HepG2 (cell line): ENCODE measurements around the gene PLOD3. TPM values are rescaled to one million over a fixed set of nuclear protein-coding genes. Genes with fewer than 3 reads are reported as not detected.

ENCODE experiments used
- ATAC-seq: fragments of 200-7000 bp; cut with Tn5 transposase; 3 replicates; pipeline ENCODE4 v1.9.1; 2020; ENCODE audit warnings: mild to moderate bottlenecking, moderate library complexity
- BruUV-seq: library from RNA; stranded (reverse); fragments of 400-500 nt; replicated peaks from 2 replicates; lab custom pipeline; 2021; lab: Mats Ljungman, UMichigan
- CTCF ChIA-PET: fragments of 300-600 bp; formaldehyde crosslinking; extraction: SDS; loops from one replicate; lab custom pipeline; 2021; ENCODE audit warnings: low total read pairs, inconsistent platforms, low intra/inter-chr PET ratio; lab: Yijun Ruan, JAX
- POLR2A ChIA-PET: fragments of 350-600 bp; sonication (Branson Sonifier 250); formaldehyde crosslinking; loops from one replicate; lab custom pipeline; 2020; ENCODE audit warnings: antibody characterized with exemption, inconsistent platforms; lab: Yijun Ruan, JAX
- DNase-seq: peaks from one replicate; pipeline ENCODE4 v3.0.0-alpha.2; 2015; ENCODE audit warnings: low spot score
- FAIRE-seq: peaks from 3 replicates; lab custom pipeline; 2011; peaks lifted over from hg19 to GRCh38; lab: Jason Lieb, UNC
- H2AFZ ChIP-seq: one replicate; pipeline ENCODE4 v1.6.1; 2011; ENCODE audit warnings: low read length, inconsistent platforms
- H3K27ac ChIP-seq: fragments of 300-600 bp; 3 replicates; pipeline ENCODE4 v1.8.0; 2011; ENCODE audit warnings: mixed run types, mild to moderate bottlenecking, mixed read lengths, low read length, inconsistent platforms; ENCODE audit not compliant: insufficient read depth; ENCODE audit errors: extremely low read length
- H3K27me3 ChIP-seq, 2 experiments: fragments of 200-600 bp in 1 of 2; 2 replicates in 1 of 2; 3 replicates in 1 of 2; pipeline versions ENCODE4 v1.6.0 to v1.8.0; 2011; ENCODE audit warnings: low read length in 2 of 2, mild to moderate bottlenecking in 2 of 2, moderate library complexity in 2 of 2, inconsistent platforms in 1 of 2; ENCODE audit not compliant: insufficient read depth in 2 of 2, control insufficient read depth in 1 of 2
- H3K36me3 ChIP-seq, 2 experiments: fragments of 200-600 bp in 1 of 2; replicated peaks in 1 of 2; 2 replicates in 1 of 2; 3 replicates in 1 of 2; pipeline versions ENCODE4 v1.5.1 to v1.8.0; 2011; ENCODE audit warnings: low read length in 2 of 2, inconsistent platforms in 1 of 2; ENCODE audit not compliant: insufficient read depth in 2 of 2, control insufficient read depth in 1 of 2
- H3K4me1 ChIP-seq: 2 replicates; pipeline ENCODE4 v1.5.1; 2012; ENCODE audit warnings: low read length, inconsistent platforms; ENCODE audit not compliant: insufficient read depth
- H3K4me2 ChIP-seq: 2 replicates; pipeline ENCODE4 v1.6.0; 2011; ENCODE audit warnings: low read depth, low read length, inconsistent platforms
- H3K4me3 ChIP-seq, 3 experiments: fragments of 200-600 bp in 1 of 3; sonication (generic), shearing (Covaris generic) in 1 of 3; replicated peaks in 1 of 3; 2 replicates each; pipeline ENCODE4 v1.5.1; 2011 to 2016; ENCODE audit warnings: low read length in 3 of 3, inconsistent platforms in 2 of 3, low read depth in 2 of 3, mild to moderate bottlenecking in 2 of 3, control low read depth in 1 of 3, mixed read lengths in 1 of 3; ENCODE audit not compliant: insufficient read depth in 1 of 3
- H3K79me2 ChIP-seq: one replicate; pipeline ENCODE4 v1.6.1; 2011; ENCODE audit warnings: low read length, inconsistent platforms; ENCODE audit not compliant: insufficient read depth
- H3K9ac ChIP-seq: 2 replicates; pipeline ENCODE4 v1.6.0; 2011; ENCODE audit warnings: mild to moderate bottlenecking, low read depth, low read length, inconsistent platforms; ENCODE audit not compliant: insufficient read depth
- H3K9me3 ChIP-seq: 2 replicates; pipeline ENCODE4 v1.5.1; 2012; ENCODE audit warnings: mild to moderate bottlenecking, low read length
- H4K20me1 ChIP-seq: 2 replicates; pipeline ENCODE4 v1.6.0; 2011; ENCODE audit warnings: inconsistent platforms, mild to moderate bottlenecking, low read length, moderate library complexity; ENCODE audit not compliant: insufficient read depth
- AGO2 ChIP-seq: fragments of 200-400 bp; formaldehyde crosslinking; optimal IDR thresholded peaks from 2 replicates; pipeline ENCODE3; 2017; ENCODE audit warnings: mild to moderate bottlenecking, low read depth, low read length, moderate library complexity
- BRD4 ChIP-seq: sonication (generic); formaldehyde crosslinking; IDR thresholded peaks from 2 replicates; pipeline ENCODE4 v1.4.0; 2020; ENCODE audit warnings: missing genetic modification reagents
- GFI1 ChIP-seq: sonication (generic); formaldehyde crosslinking; IDR thresholded peaks from 2 replicates; pipeline ENCODE4 v1.5.0; 2020; ENCODE audit warnings: missing genetic modification reagents, mild to moderate bottlenecking, borderline replicate concordance
- NFKB2 ChIP-seq: sonication (generic); formaldehyde crosslinking; IDR thresholded peaks from 2 replicates; pipeline ENCODE4 v1.4.0; 2020; ENCODE audit warnings: missing genetic modification reagents, borderline replicate concordance
- POLR2AphosphoS5 ChIP-seq: IDR thresholded peaks from 2 replicates; pipeline ENCODE4 v1.6.1; 2012; ENCODE audit warnings: low read depth, low read length
- ZBTB39 ChIP-seq: sonication (generic); formaldehyde crosslinking; IDR thresholded peaks from 2 replicates; pipeline ENCODE4 v1.5.0; 2020; ENCODE audit warnings: missing genetic modification reagents
- ZKSCAN5 ChIP-seq: sonication (generic); formaldehyde crosslinking; IDR thresholded peaks from 2 replicates; pipeline ENCODE4 v1.5.1; 2020; ENCODE audit warnings: mild to moderate bottlenecking, missing genetic modification reagents
- ZNF672 ChIP-seq: sonication (generic); formaldehyde crosslinking; IDR thresholded peaks from 2 replicates; pipeline ENCODE4 v1.8.1; 2022; ENCODE audit warnings: missing genetic modification reagents
- WGBS: methylation state at CpG from one replicate; pipeline ENCODE4 v1.1.6; 2017; ENCODE audit warnings: low lambda C conversion rate; 5-methylcytosine and 5-hydroxymethylcytosine counted together
- in situ Hi-C: cut with HindIII; loops from 2 replicates; pipeline ENCODE4 v1.10.0; 2017; ENCODE audit warnings: low pct_unique_long_range_greater_than_20kb; ENCODE audit not compliant: extremely low pct_ligation_motif_present
- intact Hi-C: fragments of 100-400 bp; cut with micrococcal nuclease; formaldehyde crosslinking; loops from one replicate; pipeline ENCODE4 v1.10.0; 2022; ENCODE audit not compliant: unreplicated experiment
- polyA plus RNA-seq, 8 experiments: library from polyadenylated mRNA; depleted of rRNA in 3 of 8; stranded (reverse) in 7 of 8; unstranded in 1 of 8; fragments of >200 nt; fragmentation: Illumina TruSeq in 4 of 8; extraction: Trizol in 4 of 8; gene quantifications; 2 replicates each; pipeline versions ENCODE4 v1.2.1 to v1.2.3, GENCODE V29; 2011 to 2016; ENCODE audit warnings: low read depth in 4 of 8, missing spikeins in 1 of 8, mixed read lengths in 1 of 8; ENCODE audit not compliant: insufficient read depth in 1 of 8
- total RNA-seq, 5 experiments: library from RNA; depleted of rRNA; stranded (reverse); fragments of >200 nt; fragmentation: Illumina TruSeq; extraction: Trizol; gene quantifications; 2 replicates each; pipeline ENCODE4 v1.2.3, GENCODE V29; 2016; ENCODE audit warnings: low read depth in 1 of 5

Gene PLOD3
- total and polyA plus RNA-seq, 2 of the 13 experiments (the other 11 are each of a cell fraction or from before 2014, with no cell fraction given) = 65.8 to 67.4 TPM

- Histone ChIP-seq H3K9ac (no peak overlapping the region), H3K27me3 (no peaks in the 10 kb centered on the region), H4K20me1 (no peaks in the 10 kb centered on the region), H3K27ac (no peak overlapping the region), H3K4me3 (no peak overlapping the region), H3K4me2 (no peak overlapping the region), H3K4me1 (peaks cover 59% of the 10 kb centered on the region), H3K36me3 (peaks cover 8 to 20% of the 10 kb centered on the region in 2 experiments; a peak in 4 of 5 replicates), H2AFZ (no peak overlapping the region), H3K9me3 (no peaks in the 10 kb centered on the region), H3K79me2 (peaks cover 16% of the 10 kb centered on the region)
- no peak for TF ChIP-seq GFI1 (CRISPR knock-in tag)
- no peak for TF ChIP-seq BRD4 (CRISPR knock-in tag)
- TF ChIP-seq ZBTB39 = no peak
- TF ChIP-seq POLR2AphosphoS5 = no peak
- peak; percentile 2 for TF ChIP-seq AGO2
- no peak for TF ChIP-seq ZNF672 (CRISPR knock-in tag)
- TF ChIP-seq NFKB2 = no peak
- TF ChIP-seq ZKSCAN5 (CRISPR knock-in tag) = no peak
- intact Hi-C loops (no loop called here), in situ Hi-C loops (no loop called here)
- CTCF ChIA-PET = no interaction called here
- FAIRE-seq (no peak), ATAC-seq (no peak), DNase-seq (no peak)
- POLR2A ChIA-PET = no interaction called here
- WGBS = 97% methylated on average over 6 of the region's 9 CpGs
- BruUV-seq = no TSS peak
Measured at GRCh38 chr7:101239951-101240220, 22.5 kb upstream of the PLOD3 start.
